LNCaP clone FGC (cell line): ENCODE measurements around the gene MGAT3.
A peak's percentile ranks its signal among the peaks of the same experiment; 100 is the strongest.
"Not testable (repeated sequence)": the region's sequence is repeated elsewhere in the genome, so short reads cannot be mapped to it uniquely, and the experiment has no call there.

Experiments
- DNase-seq: peaks from one replicate; pipeline ENCODE4 v3.0.0-alpha.2; 2011; ENCODE audit warnings: low read depth
- H3K4me3 ChIP-seq: 2 replicates; pipeline ENCODE4 v1.5.1; 2011; ENCODE audit warnings: mild to moderate bottlenecking, low read depth, low read length, control low read depth
- TF ChIP-seq, protein P1 (sequence below): IDR thresholded peaks from 2 replicates; pipeline ENCODE4 v1.5.1; 2012; ENCODE audit warnings: mild to moderate bottlenecking; ENCODE audit not compliant: control insufficient read depth, insufficient read depth; ENCODE audit errors: extremely low read depth

Gene MGAT3

DNA sequence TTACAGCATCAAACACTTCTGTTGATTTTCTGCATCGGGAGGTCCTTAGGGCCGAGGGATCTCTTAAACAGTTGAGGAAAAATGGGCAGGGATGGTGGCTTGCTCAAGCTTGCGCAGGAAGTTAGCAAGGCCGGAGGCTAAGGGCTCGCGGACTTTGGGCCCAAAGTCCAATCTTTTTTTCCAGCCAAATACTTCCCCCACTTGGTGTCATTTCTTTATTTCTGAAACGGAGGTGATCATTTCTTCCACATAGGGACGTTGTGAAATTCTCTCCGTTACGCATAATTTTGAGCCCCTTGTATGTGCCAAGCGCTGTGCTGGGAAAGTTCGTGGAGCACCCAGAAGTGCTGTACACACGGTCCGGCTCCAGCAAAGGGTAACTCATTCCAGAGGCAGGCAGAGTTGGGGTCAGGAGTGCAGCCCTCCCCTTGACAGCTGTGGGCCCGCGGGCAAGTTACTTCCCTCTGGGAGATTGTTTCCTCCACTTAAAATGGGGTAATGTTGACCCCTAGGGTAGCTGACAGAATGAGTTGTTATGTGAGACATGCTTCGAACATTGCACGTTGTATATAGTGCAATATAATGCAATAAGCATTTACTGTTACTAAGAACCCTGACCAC lies 46.1 kb downstream of the MGAT3 start:
- H3K4me3 ChIP-seq, result peak overlapping the region; percentile 96
- no peak for DNase-seq
- TF ChIP-seq, protein P1, sequence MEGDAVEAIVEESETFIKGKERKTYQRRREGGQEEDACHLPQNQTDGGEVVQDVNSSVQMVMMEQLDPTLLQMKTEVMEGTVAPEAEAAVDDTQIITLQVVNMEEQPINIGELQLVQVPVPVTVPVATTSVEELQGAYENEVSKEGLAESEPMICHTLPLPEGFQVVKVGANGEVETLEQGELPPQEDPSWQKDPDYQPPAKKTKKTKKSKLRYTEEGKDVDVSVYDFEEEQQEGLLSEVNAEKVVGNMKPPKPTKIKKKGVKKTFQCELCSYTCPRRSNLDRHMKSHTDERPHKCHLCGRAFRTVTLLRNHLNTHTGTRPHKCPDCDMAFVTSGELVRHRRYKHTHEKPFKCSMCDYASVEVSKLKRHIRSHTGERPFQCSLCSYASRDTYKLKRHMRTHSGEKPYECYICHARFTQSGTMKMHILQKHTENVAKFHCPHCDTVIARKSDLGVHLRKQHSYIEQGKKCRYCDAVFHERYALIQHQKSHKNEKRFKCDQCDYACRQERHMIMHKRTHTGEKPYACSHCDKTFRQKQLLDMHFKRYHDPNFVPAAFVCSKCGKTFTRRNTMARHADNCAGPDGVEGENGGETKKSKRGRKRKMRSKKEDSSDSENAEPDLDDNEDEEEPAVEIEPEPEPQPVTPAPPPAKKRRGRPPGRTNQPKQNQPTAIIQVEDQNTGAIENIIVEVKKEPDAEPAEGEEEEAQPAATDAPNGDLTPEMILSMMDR, result no peak

DNA sequence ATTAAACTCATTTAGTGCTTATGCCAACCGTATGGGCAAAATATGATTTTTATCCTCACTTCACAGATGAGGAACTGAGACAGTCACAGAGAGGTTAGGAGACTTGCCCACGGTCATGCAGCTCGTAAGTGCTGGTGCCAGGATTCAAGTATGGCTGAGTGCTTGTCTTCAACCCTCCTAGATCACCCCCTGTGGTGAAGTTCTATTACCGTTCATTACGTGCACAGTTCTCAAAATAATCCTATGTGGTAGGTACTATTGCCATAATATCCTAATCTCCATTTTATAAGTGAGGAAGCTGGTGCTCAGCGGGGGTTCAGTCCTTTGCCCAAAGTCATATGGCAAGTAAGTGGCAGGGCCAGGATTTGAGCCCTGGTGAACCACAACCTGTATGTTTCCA lies 46.8 kb downstream of the MGAT3 start:
- DNase-seq, result no peak
- peak overlapping the region; percentile 96 for H3K4me3 ChIP-seq
- TF ChIP-seq, protein P1, result no peak

DNA sequence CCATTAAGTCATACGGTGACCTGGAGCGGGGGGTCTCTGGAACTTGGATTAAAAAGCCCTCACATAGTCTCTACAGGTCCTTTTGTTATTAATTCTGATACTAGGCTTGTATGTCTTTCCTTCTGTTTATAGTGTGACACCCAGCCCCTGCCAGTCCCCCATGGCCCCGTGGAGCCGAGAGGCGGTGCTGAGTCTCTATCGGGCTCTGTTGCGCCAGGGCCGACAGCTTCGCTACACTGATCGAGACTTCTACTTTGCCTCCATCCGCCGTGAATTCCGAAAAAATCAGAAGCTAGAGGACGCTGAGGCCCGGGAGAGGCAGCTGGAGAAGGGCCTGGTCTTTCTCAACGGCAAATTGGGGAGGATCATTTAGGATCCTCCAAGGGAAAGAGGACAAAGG lies 47.3 kb downstream of the MGAT3 start:
- peak overlapping the region; percentile 96 for H3K4me3 ChIP-seq
- no peak for DNase-seq
- TF ChIP-seq, protein P1, result no peak

DNA sequence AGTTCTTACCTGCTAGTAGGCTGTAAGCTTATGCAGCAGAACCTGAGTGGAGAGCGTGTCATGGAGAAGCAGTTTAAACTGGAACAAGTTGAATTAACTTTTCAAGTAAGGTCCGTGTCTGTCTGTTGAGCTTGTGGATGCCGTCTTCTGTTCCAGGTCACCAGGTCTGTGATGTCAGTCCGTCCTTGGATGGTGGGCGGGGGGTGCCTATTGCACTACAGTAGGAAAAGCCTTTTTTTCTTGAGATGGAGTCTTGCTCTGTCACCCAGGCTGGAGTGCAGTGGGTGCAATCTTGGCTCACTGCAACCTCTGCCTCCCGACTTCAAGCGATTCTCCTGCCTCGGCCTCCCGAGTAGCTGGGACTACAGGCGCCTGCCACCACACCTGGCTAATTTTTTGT lies 50.2 kb downstream of the MGAT3 start:
- not testable (repeated sequence) for H3K4me3 ChIP-seq, DNase-seq

DNA sequence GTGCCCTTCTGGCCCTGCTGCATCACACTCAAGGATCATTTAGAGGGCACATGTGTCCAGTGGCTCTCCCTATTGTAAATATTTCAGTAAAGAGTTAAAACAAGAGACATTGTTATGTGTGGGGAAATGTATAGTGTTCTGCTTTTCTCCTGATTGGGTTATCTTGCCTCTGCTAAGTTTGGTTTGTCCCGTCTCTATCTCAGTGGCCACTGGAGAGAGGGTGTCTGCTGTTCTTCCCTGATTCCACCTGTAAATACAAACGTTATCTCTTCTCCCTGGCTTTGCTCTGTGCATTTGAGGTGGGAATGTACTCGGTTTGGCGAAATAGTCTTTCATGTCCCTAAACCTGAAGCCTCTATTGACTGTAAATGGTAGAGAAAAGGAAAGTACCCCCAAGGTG lies 51.6 kb downstream of the MGAT3 start:
- no peak overlapping the region for H3K4me3 ChIP-seq
- TF ChIP-seq, protein P1, result no peak
- DNase-seq, result no peak

DNA sequence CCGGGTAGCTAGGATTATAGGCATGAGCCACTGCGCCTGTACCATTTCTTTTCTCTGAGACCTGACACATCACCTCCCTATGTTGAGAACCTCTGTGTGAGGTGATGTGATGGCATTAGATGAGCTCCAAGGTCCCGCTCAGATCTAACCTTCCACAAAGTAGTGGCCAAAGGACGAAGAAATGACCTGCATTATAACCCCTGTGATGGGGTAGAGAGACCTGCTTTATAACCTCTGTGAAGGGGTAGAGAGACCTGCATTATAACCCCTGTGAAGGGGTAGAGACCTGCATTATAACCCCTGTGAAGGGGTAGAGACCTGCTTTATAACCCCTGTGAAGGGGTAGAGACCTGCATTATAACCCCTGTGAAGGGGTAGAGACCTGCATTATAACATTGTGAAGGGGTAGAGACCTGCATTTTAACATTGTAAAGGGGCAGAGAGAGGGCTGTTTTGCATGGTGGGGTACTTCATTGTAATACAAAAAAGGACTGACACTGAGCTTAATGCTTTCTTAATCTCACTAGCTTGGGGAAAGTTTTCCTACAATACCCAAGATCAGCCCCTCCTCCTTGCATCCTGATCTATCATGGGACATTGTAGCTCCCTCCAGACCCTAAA lies 53.8 kb downstream of the MGAT3 start:
- H3K4me3 ChIP-seq, result no peak overlapping the region
- TF ChIP-seq, protein P1, result no peak
- DNase-seq, result no peak

DNA sequence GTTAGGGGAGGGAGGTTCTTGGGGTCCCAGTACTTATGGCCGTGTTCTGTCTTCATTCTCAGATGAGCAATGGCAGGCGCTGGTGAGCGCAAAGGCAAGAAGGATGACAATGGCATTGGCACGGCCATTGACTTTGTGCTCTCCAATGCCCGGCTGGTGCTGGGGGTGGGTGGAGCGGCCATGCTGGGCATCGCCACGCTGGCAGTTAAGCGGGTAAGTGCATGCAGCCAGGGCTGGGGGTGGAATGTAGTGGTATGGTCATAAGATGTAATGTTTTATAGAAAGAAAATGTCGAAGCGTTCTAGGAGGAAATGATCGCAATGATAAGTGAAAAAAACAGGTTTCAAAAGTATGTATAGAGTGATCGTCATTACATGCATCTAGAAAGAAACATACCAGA lies 54.4 kb downstream of the MGAT3 start:
- TF ChIP-seq, protein P1, result no peak
- no peak for DNase-seq
- no peak overlapping the region for H3K4me3 ChIP-seq
